ENCODE data around the gene PPARD.

PPARD gene

GRCh38 chr6:35473075-35473849 lies 130.9 kb downstream of the PPARD start:
- no peak for DNase-seq

GRCh38 chr6:35473850-35474130 lies 131.4 kb downstream of the PPARD start:
- DNase-seq, result no peak

- DNase-seq, result no peak
These were observed 132.0 kb downstream of the PPARD start for GRCh38 chr6:35474131-35474941.

GRCh38 chr6:35474942-35475570 lies 132.7 kb downstream of the PPARD start:
- no peak for DNase-seq

GRCh38 chr6:35475573-35475972 lies 133.2 kb downstream of the PPARD start:
- DNase-seq, result no peak

GRCh38 chr6:35476004-35476403 lies 133.6 kb downstream of the PPARD start:
- DNase-seq, result no peak

GRCh38 chr6:35477028-35477427 lies 134.7 kb downstream of the PPARD start:
- DNase-seq, result no peak

All from C1 segment of cervical spinal cord (tissue), 14 donors.